HAP-1 (cell line): ENCODE data around the gene ARHGEF4.

Experiments
- DNase-seq, 2 experiments: peaks; one replicate each; pipeline ENCODE4 v3.0.0-alpha.2; 2016 to 2020; ENCODE audit warnings: low spot score in 2 of 2
- H3K27me3 ChIP-seq: fragments of 250-450 bp; sonication (Bioruptor Pico); 2 replicates; pipeline ENCODE4 v1.5.1; 2020; ENCODE audit warnings: low read depth, mild to moderate bottlenecking, moderate library complexity
- H3K36me3 ChIP-seq: fragments of 250-450 bp; sonication (Bioruptor Pico); replicated peaks from 2 replicates; pipeline ENCODE4 v1.5.1; 2020; ENCODE audit warnings: mild to moderate bottlenecking
- H3K4me1 ChIP-seq: fragments of 250-450 bp; sonication (Bioruptor Pico); 2 replicates; pipeline ENCODE4 v1.5.1; 2020; ENCODE audit warnings: mild to moderate bottlenecking
- H3K4me3 ChIP-seq: fragments of 250-450 bp; sonication (Bioruptor Pico); 2 replicates; pipeline ENCODE4 v1.5.1; 2020; ENCODE audit warnings: mild to moderate bottlenecking, moderate library complexity
- H3K9me3 ChIP-seq: fragments of 250-450 bp; sonication (Bioruptor Pico); 2 replicates; pipeline ENCODE4 v1.5.1; 2020; ENCODE audit warnings: mild to moderate bottlenecking, moderate library complexity
- in situ Hi-C: fragments of 300-500 bp; cut with MboI; formaldehyde crosslinking; loops from 3 replicates; pipeline ENCODE4 v1.14.3; 2020; ENCODE audit warnings: low sequenced_read_pairs, inconsistent platforms, mixed read lengths

Gene ARHGEF4

GRCh38 chr2:130869441-130870160 is 32.9 kb downstream of the ARHGEF4 start:
- in situ Hi-C loops, result no loop called here
- H3K9me3 ChIP-seq, result no peaks in the 10 kb centered on the region
- peaks cover 17% of the 10 kb centered on the region for H3K4me1 ChIP-seq
- H3K4me3 ChIP-seq, result no peak overlapping the region
- H3K27me3 ChIP-seq, result no peaks in the 10 kb centered on the region
- DNase-seq, result no peak
- H3K36me3 ChIP-seq, result no peaks in the 10 kb centered on the region

GRCh38 chr2:130870161-130870485 is 33.4 kb downstream of the ARHGEF4 start:
- Histone ChIP-seq H3K4me3 (no peak overlapping the region), H3K4me1 (peaks cover 15% of the 10 kb centered on the region), H3K36me3 (no peaks in the 10 kb centered on the region), H3K9me3 (no peaks in the 10 kb centered on the region), H3K27me3 (no peaks in the 10 kb centered on the region)
- no peak for DNase-seq
- in situ Hi-C loops, result no loop called here

DNA sequence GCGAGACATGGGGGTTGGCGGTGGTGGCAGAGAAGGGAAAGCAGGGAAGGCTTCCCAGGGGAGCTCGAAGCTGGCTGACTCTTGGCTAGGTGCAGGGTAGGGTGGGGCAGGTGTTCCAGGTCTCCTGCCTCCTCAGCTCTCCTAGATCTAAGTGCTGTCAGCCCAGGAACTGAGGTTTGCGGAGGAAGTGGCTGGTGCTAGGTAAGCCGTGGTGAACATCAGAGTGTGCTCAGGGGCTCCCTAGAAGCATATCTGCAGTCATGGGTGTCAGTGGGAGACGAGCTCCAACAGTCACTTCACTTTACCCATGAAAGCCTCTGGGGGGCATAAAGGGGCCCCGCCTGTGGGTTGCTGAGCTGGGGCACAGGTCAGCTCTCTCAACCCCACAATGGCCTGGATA is 34.1 kb downstream of the ARHGEF4 start:
- DNase-seq, result no peak
- peaks cover 14% of the 10 kb centered on the region for H3K4me1 ChIP-seq
- no peak overlapping the region for H3K4me3 ChIP-seq
- no peaks in the 10 kb centered on the region for H3K27me3 ChIP-seq
- no peaks in the 10 kb centered on the region for H3K9me3 ChIP-seq
- in situ Hi-C loops, result no loop called here
- H3K36me3 ChIP-seq, result no peaks in the 10 kb centered on the region

DNA sequence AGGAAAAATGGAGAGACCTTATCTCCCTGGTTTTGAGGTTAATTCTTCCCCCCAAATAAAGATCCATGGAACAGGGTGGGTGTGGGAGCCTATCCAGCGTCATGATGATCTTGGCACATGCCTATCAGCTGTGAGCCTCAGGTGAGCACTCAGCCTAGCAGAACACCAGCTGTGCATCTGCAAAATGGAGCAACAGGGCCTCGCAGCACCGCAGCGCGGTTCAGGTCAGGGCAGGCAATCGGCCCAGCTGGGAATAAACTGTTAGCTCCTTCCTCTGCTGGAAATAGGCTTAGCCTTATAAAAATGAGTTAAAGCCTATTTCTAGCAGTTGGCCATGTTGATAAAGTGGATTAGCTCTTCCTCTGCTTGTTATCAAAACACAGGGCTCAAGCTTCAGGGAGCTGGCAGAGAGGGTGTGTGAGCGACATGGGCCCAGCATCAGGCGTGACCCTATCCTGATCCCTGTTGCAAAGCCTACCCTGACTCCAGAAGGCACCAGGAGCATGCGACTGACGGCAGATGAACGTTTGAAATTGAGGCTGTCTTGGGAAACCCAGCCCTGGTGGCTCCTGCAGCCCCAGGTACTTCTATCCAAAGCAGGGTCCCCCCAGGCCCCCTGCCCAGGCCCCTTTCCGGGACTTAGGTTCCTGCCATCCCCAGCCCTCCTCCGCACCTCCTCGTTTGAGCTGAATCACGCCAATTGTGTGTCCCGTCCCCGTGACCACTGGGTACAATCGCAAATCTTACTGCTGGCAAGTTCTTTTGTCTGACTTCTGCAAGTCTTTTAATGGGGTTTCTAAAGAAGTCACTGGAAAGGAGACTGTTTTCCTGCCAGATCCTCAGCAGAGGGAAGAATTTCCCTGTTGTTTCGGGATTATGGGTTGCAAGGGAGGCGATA is 35.4 kb downstream of the ARHGEF4 start:
- Histone ChIP-seq H3K27me3 (no peaks in the 10 kb centered on the region), H3K4me1 (peaks cover 14% of the 10 kb centered on the region), H3K36me3 (no peaks in the 10 kb centered on the region), H3K4me3 (no peak overlapping the region), H3K9me3 (no peaks in the 10 kb centered on the region)
- peak; percentile 59 to 67 for DNase-seq
- in situ Hi-C loops, result no loop called here

DNA sequence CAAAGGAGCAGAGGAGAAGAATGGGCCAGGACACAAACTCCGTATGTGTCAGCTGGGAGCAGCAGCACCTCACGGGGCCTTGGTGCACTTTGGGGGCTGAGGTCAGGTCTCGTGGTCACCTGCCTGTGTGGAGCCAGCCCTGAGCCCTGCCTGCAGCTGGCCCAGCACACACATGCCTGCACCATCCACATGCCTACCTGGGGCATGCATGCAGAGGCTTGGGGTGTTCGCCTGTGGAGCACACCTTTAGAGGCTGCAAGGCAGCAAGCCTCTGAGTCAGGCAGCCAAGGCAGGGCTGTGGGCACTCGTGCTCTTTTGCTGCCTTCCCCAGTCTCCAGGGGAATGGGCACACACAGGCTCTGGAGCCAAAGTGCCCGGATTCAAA is 36.0 kb downstream of the ARHGEF4 start:
- H3K9me3 ChIP-seq, result no peaks in the 10 kb centered on the region
- H3K27me3 ChIP-seq, result no peaks in the 10 kb centered on the region
- no peaks in the 10 kb centered on the region for H3K36me3 ChIP-seq
- in situ Hi-C loops, result no loop called here
- no peak for DNase-seq
- H3K4me3 ChIP-seq, result no peak overlapping the region
- H3K4me1 ChIP-seq, result peaks cover 14% of the 10 kb centered on the region

DNA sequence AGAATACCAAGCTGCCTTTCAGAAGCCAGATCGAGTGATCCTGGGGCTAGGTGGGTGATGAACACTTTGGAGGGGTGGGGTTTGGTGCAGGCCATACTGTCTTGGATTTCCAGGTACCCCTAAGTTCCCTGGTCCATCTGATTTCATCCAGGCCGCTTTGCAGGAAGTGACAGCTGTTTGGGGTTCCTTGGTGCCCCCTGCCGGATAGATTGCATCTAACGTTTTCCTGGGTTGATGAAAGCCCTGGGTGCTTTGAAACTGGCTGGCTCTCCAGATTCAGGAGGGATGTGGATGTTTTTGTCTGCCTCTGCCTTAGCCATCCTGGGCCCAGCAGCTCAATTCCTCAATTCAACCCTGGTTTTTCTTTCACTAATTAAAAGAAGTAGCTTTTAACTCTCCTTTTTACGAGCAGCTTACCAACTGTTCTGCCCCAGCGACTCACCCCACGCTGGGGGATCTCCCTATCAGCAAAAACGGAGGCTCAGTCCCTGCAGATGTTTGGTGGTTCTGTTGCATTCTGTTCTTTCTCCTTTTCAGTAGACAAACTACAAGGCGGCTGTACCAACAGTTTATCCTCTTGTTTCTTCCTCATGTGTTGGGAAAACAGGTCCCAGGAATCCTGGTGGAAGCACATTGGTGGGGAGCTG is 37.1 kb downstream of the ARHGEF4 start:
- Histone ChIP-seq H3K9me3 (no peaks in the 10 kb centered on the region), H3K27me3 (no peaks in the 10 kb centered on the region), H3K4me1 (peaks cover 14% of the 10 kb centered on the region), H3K36me3 (no peaks in the 10 kb centered on the region), H3K4me3 (no peak overlapping the region)
- in situ Hi-C loops, result no loop called here
- peak; percentile 44 to 82 for DNase-seq

GRCh38 chr2:130874512-130874911 is 37.8 kb downstream of the ARHGEF4 start:
- in situ Hi-C loops, result no loop called here
- no peaks in the 10 kb centered on the region for H3K36me3 ChIP-seq
- H3K4me3 ChIP-seq, result no peak overlapping the region
- H3K4me1 ChIP-seq, result peaks cover 14% of the 10 kb centered on the region
- no peak for DNase-seq
- H3K27me3 ChIP-seq, result no peaks in the 10 kb centered on the region
- H3K9me3 ChIP-seq, result no peaks in the 10 kb centered on the region

- no peak for DNase-seq
- Histone ChIP-seq H3K27me3 (no peaks in the 10 kb centered on the region), H3K4me1 (peaks cover 14% of the 10 kb centered on the region), H3K9me3 (no peaks in the 10 kb centered on the region), H3K36me3 (no peaks in the 10 kb centered on the region), H3K4me3 (no peak overlapping the region)
- in situ Hi-C loops, result no loop called here
Measured at GRCh38 chr2:130875935-130876334, 39.2 kb downstream of the ARHGEF4 start.

DNA sequence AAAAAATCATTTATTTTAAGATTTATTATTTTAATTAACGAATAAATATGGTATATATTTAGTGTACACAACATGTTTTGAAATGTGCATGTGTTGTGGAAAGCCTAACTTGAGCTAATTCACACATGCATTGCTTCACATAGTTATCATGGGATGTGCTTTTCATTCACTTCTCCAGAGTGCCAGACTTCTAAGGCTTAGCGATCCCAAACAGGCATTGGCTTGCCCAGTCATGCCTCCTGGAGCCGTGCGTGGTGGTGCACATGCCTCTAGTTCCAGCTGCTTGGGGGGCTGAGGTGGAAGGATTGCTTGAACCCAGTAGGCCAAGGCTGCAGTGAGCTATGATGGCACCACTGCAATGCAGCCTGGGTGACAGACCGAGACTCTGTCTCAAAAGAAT is 40.5 kb downstream of the ARHGEF4 start:
- DNase-seq, result no peak
- H3K9me3 ChIP-seq, result no peaks in the 10 kb centered on the region
- peaks cover 8% of the 10 kb centered on the region for H3K4me1 ChIP-seq
- no peaks in the 10 kb centered on the region for H3K27me3 ChIP-seq
- in situ Hi-C loops, result no loop called here
- no peak overlapping the region for H3K4me3 ChIP-seq
- H3K36me3 ChIP-seq, result no peaks in the 10 kb centered on the region

DNA sequence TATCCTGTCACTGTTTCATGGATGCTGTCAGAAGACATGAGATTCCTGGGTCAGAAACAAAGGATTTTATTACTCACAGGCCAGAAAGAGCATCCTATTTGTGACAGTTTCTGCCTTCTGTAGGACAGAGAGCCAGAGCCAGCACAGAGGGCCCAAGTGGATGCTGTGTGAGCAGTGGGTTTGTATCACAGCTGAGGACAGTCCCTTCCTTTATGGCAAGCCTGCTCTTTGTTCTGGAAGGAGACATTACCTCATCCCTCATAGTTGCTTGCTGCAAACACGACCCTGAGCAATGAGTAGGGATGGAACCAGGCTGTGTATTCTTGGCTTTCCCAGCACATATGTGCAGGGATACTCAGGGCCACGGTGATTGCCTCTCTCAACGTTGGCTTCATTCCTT is 41.6 kb downstream of the ARHGEF4 start:
- in situ Hi-C loops, result no loop called here
- Histone ChIP-seq H3K9me3 (no peaks in the 10 kb centered on the region), H3K4me1 (no peaks in the 10 kb centered on the region), H3K4me3 (no peak overlapping the region), H3K27me3 (no peaks in the 10 kb centered on the region), H3K36me3 (no peaks in the 10 kb centered on the region)
- DNase-seq, result no peak

- no peak for DNase-seq
- no peaks in the 10 kb centered on the region for H3K27me3 ChIP-seq
- H3K4me1 ChIP-seq, result no peaks in the 10 kb centered on the region
- no peak overlapping the region for H3K4me3 ChIP-seq
- H3K9me3 ChIP-seq, result no peaks in the 10 kb centered on the region
- in situ Hi-C loops, result no loop called here
- no peaks in the 10 kb centered on the region for H3K36me3 ChIP-seq
Measured at GRCh38 chr2:130878933-130879332, 42.2 kb downstream of the ARHGEF4 start.

GRCh38 chr2:130882111-130882690 is 45.5 kb downstream of the ARHGEF4 start:
- in situ Hi-C loops, result no loop called here
- Histone ChIP-seq H3K9me3 (no peaks in the 10 kb centered on the region), H3K4me1 (no peaks in the 10 kb centered on the region)

DNA sequence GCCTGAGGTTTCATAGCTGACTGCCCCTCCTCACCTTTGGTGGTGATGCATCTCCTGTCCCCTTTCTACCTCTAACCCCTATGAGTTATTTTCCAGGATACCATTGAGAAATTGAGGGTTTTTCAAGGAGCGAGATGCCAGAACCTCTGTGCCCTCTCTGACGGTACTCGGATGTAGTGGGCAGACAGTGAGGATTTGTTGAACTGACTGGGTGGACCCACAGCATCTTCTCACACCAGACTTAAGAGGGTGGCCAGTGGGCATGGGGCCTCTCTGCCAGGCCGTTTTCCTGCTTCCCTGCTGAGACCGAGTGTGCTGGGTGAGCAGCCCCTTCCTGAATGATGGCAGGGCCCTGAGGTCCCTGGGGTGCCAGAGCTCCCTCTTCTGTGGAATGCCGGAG is 46.3 kb downstream of the ARHGEF4 start:
- H3K27me3 ChIP-seq, result no peaks in the 10 kb centered on the region
- no peaks in the 10 kb centered on the region for H3K4me1 ChIP-seq
- no peaks in the 10 kb centered on the region for H3K9me3 ChIP-seq
- H3K4me3 ChIP-seq, result no peak overlapping the region
- DNase-seq, result no peak
- in situ Hi-C loops, result no loop called here
- no peaks in the 10 kb centered on the region for H3K36me3 ChIP-seq

More at GRCh38 chr2:130882111-130882690, 45.5 kb downstream of the ARHGEF4 start:
- no peaks in the 10 kb centered on the region for H3K27me3 ChIP-seq
- H3K36me3 ChIP-seq, result no peaks in the 10 kb centered on the region
- no peak overlapping the region for H3K4me3 ChIP-seq
- DNase-seq, result no peak

DNA sequence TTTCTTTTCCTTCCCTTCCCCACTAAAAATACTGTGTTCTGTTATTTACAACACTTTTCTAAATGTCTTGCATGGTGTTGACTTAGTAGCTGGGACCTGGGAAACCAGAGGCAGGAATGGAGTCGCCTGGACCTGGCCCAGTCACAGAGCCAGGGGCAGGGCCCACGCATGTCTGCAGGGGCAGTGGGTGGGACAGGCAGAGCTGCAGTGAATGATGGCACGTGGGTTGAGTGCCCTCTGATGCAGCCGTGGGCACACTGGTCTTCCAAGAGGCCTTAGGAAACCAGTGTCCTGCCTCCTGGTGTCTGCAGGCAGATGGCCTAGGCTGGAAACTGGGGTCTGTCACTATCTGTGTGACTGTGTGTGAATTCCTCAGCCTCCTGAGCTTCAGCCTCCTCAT is 46.8 kb downstream of the ARHGEF4 start:
- no peak for DNase-seq
- in situ Hi-C loops, result no loop called here
- Histone ChIP-seq H3K9me3 (no peaks in the 10 kb centered on the region), H3K4me3 (no peak overlapping the region), H3K4me1 (no peaks in the 10 kb centered on the region), H3K36me3 (no peaks in the 10 kb centered on the region), H3K27me3 (no peaks in the 10 kb centered on the region)
